ENCODE measurements around the gene TUBG2. TPM values are rescaled to one million over a fixed set of nuclear protein-coding genes. Genes with fewer than 3 reads are reported as not detected.
A peak's percentile ranks its signal among the peaks of the same experiment; 100 is the strongest.

TUBG2 gene
- polyA plus RNA-seq, 1 of the 3 experiments (the other 2 are of a cell fraction), result 33.9 TPM

DNA sequence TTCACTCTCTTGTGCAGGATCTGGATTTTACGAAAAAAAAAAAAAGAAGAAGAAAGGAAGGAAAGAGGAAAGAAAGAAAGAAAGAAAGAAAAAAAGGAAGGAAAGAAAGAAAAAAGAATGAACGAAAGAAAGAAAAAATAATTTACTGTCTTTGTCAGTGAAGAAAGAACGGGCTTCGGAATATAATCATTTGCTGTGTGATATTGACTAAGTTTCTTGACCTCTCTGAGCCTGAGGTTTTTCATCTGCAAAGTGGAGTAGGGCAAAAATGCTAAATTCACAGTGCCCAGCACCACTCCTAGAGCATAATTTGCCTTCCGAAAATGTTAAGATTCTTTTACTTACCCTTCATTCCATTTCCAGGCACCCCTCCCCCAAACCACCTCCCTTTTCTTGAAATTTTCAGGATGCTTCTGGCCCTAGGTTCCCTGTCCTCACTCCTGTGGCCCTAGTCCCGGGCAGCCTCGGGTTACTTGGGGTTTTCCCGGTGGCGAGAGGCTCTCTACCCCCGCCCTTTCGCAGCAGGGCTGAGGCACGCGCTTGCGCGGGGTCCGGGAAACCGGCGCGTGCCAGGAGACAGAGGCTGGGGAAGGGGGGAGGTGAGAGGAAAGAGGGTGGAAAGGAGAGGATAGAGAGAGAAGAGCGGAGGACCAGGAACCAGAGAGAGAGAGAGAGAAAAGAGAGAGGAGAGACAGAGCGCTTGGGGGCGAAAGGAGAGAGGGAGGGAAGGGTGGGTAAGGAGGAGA is 23.1 kb downstream of the TUBG2 start, which contains the start of gene CNTNAP1 (continued):
- TF ChIP-seq CHD2 (IDR thresholded peaks at IDR 0.05; ENCODE audit: low read length, partially characterized antibody) (peak; percentile 45), POLR2AphosphoS5 (IDR thresholded peaks at IDR 0.05; ENCODE audit: low read depth, low read length) (peak; percentile 61; the same call in 1 of the 2 replicates), MEF2A (IDR thresholded peaks at IDR 0.05; ENCODE audit: borderline replicate concordance, low read depth) (no peak), RXRA (IDR thresholded peaks at IDR 0.05; ENCODE audit: borderline replicate concordance, low read depth) (peak; percentile 28; the same call in 1 of the 2 replicates), RCOR1 (IDR thresholded peaks at IDR 0.05; ENCODE audit: low read length) (peak; percentile 37; the same call in 1 of the 2 replicates), TAF1 (IDR thresholded peaks at IDR 0.05; ENCODE audit: borderline replicate concordance, low read depth, low read length) (0 out of 2 replicates have a peak, but pooled peaks have one; percentile 40), TCF12 (IDR thresholded peaks at IDR 0.05) (peak; percentile 23; the same call in 1 of the 2 replicates), NRF1 (IDR thresholded peaks at IDR 0.05; ENCODE audit: low read depth, low read length) (peak; percentile 89), TEAD4 (IDR thresholded peaks at IDR 0.05; ENCODE audit: borderline replicate concordance, insufficient read depth) (0 out of 2 replicates have a peak, but pooled peaks have one; percentile 20), SMC3 (IDR thresholded peaks at IDR 0.05; ENCODE audit: low read depth, low read length) (no peak)
- TF ChIP-seq, protein P1, sequence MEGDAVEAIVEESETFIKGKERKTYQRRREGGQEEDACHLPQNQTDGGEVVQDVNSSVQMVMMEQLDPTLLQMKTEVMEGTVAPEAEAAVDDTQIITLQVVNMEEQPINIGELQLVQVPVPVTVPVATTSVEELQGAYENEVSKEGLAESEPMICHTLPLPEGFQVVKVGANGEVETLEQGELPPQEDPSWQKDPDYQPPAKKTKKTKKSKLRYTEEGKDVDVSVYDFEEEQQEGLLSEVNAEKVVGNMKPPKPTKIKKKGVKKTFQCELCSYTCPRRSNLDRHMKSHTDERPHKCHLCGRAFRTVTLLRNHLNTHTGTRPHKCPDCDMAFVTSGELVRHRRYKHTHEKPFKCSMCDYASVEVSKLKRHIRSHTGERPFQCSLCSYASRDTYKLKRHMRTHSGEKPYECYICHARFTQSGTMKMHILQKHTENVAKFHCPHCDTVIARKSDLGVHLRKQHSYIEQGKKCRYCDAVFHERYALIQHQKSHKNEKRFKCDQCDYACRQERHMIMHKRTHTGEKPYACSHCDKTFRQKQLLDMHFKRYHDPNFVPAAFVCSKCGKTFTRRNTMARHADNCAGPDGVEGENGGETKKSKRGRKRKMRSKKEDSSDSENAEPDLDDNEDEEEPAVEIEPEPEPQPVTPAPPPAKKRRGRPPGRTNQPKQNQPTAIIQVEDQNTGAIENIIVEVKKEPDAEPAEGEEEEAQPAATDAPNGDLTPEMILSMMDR (IDR thresholded peaks at IDR 0.05), result no peak

DNA sequence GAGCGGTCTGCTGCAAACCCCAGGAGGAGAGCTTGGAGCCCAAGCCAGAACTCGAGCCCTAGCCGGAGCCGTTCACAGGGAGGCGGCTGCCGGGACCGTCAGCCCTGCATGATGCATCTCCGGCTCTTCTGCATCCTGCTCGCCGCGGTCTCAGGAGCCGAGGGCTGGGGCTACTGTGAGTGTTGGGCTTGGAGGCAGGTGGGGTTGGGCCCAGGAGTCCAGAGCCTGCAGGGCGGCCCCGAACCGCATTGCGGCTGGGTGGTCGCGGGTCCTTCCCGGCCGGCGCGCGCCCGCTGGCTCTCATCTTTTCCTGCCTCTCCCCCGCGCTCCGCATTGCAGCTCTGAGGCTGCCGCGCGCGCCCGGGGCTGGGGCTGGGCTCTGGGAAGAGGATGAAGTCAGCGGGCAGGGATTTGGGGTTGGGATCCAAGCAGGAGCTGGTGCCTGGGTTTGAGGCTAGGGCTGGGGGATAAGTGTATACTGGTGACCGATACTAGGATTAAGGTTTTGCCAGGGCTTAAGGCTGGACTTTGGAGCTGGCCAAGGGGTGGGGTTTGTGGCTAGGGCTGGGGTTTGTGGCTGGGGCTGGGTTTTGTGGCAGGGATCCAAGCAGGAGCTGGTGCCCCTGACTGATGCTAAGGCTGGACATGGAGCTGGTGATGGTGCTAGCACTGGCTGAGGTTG is 23.8 kb downstream of the TUBG2 start:
- ChIA-PET POLR2A (interaction anchor here (1.1 to 2.6 kb wide), 4 partner anchors 8 to 105 kb away, joined by 3 to 16 read pairs (median 4); partner anchors contain the start of gene PSMC3IP), CTCF (interaction anchor here (0.6 to 4.2 kb wide), 7 partner anchors 27 to 314 kb away, joined by 3 to 47 read pairs (median 4); partner anchors contain the start of gene PSMC3IP)
- Histone ChIP-seq H3F3A (replicated peaks; ENCODE audit: insufficient read depth) (peaks cover 28% of the 10 kb centered on the region), H3K4me3 (ENCODE audit: low read depth in 2 of 2, low read length in 1 of 2) (peak overlapping the region; percentile 65 to 71), H3K36me3 (replicated peaks in 1 of 2; ENCODE audit: control insufficient read depth in 1 of 2, insufficient read depth in 2 of 2, low read length in 1 of 2) (peaks cover 0 to 20% of the 10 kb centered on the region in 2 experiments), H3K4me1 (ENCODE audit: control insufficient read depth in 1 of 2, insufficient read depth in 2 of 2, low read depth in 1 of 2, low read length in 1 of 2) (peaks cover 10 to 39% of the 10 kb centered on the region in 2 experiments), H3K9me2 (no peaks in the 10 kb centered on the region), H4K20me1 (ENCODE audit: insufficient read depth) (no peaks in the 10 kb centered on the region), H2AFZ (ENCODE audit: low read depth) (peak overlapping the region; percentile 87), H3K27ac (ENCODE audit: low read depth in 2 of 2, low read length in 1 of 2) (peak overlapping the region; percentile 56 to 92), H3K79me2 (ENCODE audit: insufficient read depth) (peaks cover 5% of the 10 kb centered on the region), H3K27me3 (ENCODE audit: insufficient read depth) (no peaks in the 10 kb centered on the region), H3K9me3 (no peaks in the 10 kb centered on the region), H3K9ac (peak overlapping the region; percentile 64), H3K4me2 (peak overlapping the region; percentile 90)
- TF ChIP-seq ELF1 (IDR thresholded peaks at IDR 0.05) (no peak), MEF2A (IDR thresholded peaks at IDR 0.05; ENCODE audit: borderline replicate concordance, low read depth) (no peak), NFIC (IDR thresholded peaks at IDR 0.05; ENCODE audit: borderline replicate concordance) (peak; percentile 45), MXI1 (IDR thresholded peaks at IDR 0.05; ENCODE audit: low read depth, low read length) (0 out of 2 replicates have a peak, but pooled peaks have one; percentile 13), FOXJ3 (CRISPR knock-in tag; IDR thresholded peaks at IDR 0.05) (no peak), SIN3A (IDR thresholded peaks at IDR 0.05; ENCODE audit: borderline replicate concordance, low read depth, low read length) (peak; percentile 25; the same call in 1 of the 2 replicates), YY1 (IDR thresholded peaks at IDR 0.05; ENCODE audit: low read depth) (0 out of 2 replicates have a peak, but pooled peaks have one; percentile 8), GABPA (IDR thresholded peaks at IDR 0.05; ENCODE audit: low read depth) (no peak), TEAD4 (IDR thresholded peaks at IDR 0.05; ENCODE audit: borderline replicate concordance, insufficient read depth) (no peak), RXRA (IDR thresholded peaks at IDR 0.05; ENCODE audit: borderline replicate concordance, low read depth) (no peak)
- TF ChIP-seq, protein P2, sequence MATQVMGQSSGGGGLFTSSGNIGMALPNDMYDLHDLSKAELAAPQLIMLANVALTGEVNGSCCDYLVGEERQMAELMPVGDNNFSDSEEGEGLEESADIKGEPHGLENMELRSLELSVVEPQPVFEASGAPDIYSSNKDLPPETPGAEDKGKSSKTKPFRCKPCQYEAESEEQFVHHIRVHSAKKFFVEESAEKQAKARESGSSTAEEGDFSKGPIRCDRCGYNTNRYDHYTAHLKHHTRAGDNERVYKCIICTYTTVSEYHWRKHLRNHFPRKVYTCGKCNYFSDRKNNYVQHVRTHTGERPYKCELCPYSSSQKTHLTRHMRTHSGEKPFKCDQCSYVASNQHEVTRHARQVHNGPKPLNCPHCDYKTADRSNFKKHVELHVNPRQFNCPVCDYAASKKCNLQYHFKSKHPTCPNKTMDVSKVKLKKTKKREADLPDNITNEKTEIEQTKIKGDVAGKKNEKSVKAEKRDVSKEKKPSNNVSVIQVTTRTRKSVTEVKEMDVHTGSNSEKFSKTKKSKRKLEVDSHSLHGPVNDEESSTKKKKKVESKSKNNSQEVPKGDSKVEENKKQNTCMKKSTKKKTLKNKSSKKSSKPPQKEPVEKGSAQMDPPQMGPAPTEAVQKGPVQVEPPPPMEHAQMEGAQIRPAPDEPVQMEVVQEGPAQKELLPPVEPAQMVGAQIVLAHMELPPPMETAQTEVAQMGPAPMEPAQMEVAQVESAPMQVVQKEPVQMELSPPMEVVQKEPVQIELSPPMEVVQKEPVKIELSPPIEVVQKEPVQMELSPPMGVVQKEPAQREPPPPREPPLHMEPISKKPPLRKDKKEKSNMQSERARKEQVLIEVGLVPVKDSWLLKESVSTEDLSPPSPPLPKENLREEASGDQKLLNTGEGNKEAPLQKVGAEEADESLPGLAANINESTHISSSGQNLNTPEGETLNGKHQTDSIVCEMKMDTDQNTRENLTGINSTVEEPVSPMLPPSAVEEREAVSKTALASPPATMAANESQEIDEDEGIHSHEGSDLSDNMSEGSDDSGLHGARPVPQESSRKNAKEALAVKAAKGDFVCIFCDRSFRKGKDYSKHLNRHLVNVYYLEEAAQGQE (IDR thresholded peaks at IDR 0.05; ENCODE audit: low read depth, low read length), result 0 out of 2 replicates have a peak, but pooled peaks have one; percentile 1
- WGBS (ENCODE audit: low lambda C conversion rate), result 3% methylated on average over 11 of the region's 34 CpGs
- DNase-seq, result peak; percentile 85

All from SK-N-SH (cell line).